B cell (primary cell): ENCODE measurements around the gene ANKHD1. TPM values are rescaled to one million over a fixed set of nuclear protein-coding genes. Genes with fewer than 3 reads are reported as not detected.
"Not testable (repeated sequence)": the region's sequence is repeated elsewhere in the genome, so short reads cannot be mapped to it uniquely, and the experiment has no call there.

ENCODE experiments used
- ATAC-seq: fragments of 200-7000 bp; cut with Tn5 transposase; one replicate; pipeline ENCODE4 v1.10.0; 2021; ENCODE audit warnings: low read depth, mild to moderate bottlenecking, moderate number of reproducible peaks, moderate library complexity
- CTCF ChIA-PET: fragments of 350-600 bp; sonication (Branson Sonifier 250); formaldehyde crosslinking; loops from one replicate; lab custom pipeline; 2021; ENCODE audit warnings: antibody characterized with exemption, inconsistent platforms; lab: Charles Lee
- POLR2A ChIA-PET: fragments of 350-600 bp; sonication (Branson Sonifier 250); formaldehyde crosslinking; loops from one replicate; lab custom pipeline; 2021; ENCODE audit warnings: antibody characterized with exemption; lab: Charles Lee
- DNase-seq: peaks from one replicate; pipeline ENCODE4 v3.0.0; 2013
- H2AFZ ChIP-seq: 2 replicates; pipeline ENCODE4 v1.6.1; 2012; ENCODE audit warnings: mild to moderate bottlenecking, low read depth, low read length; ENCODE audit not compliant: insufficient read depth, poor library complexity, severe bottlenecking
- H3K27ac ChIP-seq, 2 donors: 1 replicate in 1 of 2; 2 replicates in 1 of 2; pipeline ENCODE4 v1.5.1; 2012 to 2013; ENCODE audit warnings: low read length in 2 of 2, mild to moderate bottlenecking in 2 of 2, moderate library complexity in 1 of 2
- H3K27me3 ChIP-seq, 4 experiments: fragments of 200-600 bp in 1 of 4; sonication (generic) in 1 of 4; replicated peaks in 1 of 4; 1 replicate in 2 of 4; 2 replicates in 2 of 4; pipeline versions ENCODE4 v1.6.1 to v1.7.0; 2013 to 2016; ENCODE audit warnings: low read length in 3 of 4, mild to moderate bottlenecking in 2 of 4, mixed read lengths in 1 of 4, moderate library complexity in 1 of 4; ENCODE audit not compliant: insufficient read depth in 4 of 4, control insufficient read depth in 3 of 4; ENCODE audit errors: control extremely low read depth in 1 of 4
- H3K36me3 ChIP-seq, 2 experiments: replicated peaks in 1 of 2; 1 replicate in 1 of 2; 2 replicates in 1 of 2; pipeline versions ENCODE4 v1.6.1 to v1.7.1; 2013; ENCODE audit warnings: low read length in 1 of 2; ENCODE audit not compliant: insufficient read depth in 2 of 2, control insufficient read depth in 1 of 2; ENCODE audit errors: control extremely low read depth in 1 of 2, extremely low read depth in 1 of 2
- H3K4me1 ChIP-seq, 2 donors: fragments of 200-600 bp in 1 of 2; sonication (generic) in 1 of 2; 1 replicate in 1 of 2; 2 replicates in 1 of 2; pipeline versions ENCODE4 v1.5.1 to v1.6.1; 2013 to 2017; ENCODE audit warnings: low read length in 2 of 2; ENCODE audit not compliant: control insufficient read depth in 2 of 2, insufficient read depth in 2 of 2
- H3K4me2 ChIP-seq: replicated peaks from 2 replicates; pipeline ENCODE3; 2012; ENCODE audit warnings: mild to moderate bottlenecking, low read depth, low read length; ENCODE audit not compliant: poor library complexity, severe bottlenecking
- H3K4me3 ChIP-seq, 5 experiments: fragments of 200-600 bp in 1 of 5; sonication (generic) in 1 of 5; 1 replicate in 3 of 5; 2 replicates in 2 of 5; pipeline versions ENCODE4 v1.5.1 to v1.7.0; 2011 to 2016; ENCODE audit warnings: low read length in 4 of 5, mild to moderate bottlenecking in 4 of 5, low read depth in 2 of 5, control low read depth in 1 of 5, moderate library complexity in 1 of 5; ENCODE audit not compliant: insufficient read depth in 1 of 5; ENCODE audit errors: control extremely low read depth in 1 of 5, extremely low read depth in 1 of 5
- H3K79me2 ChIP-seq: fragments of 200-600 bp; sonication (generic); one replicate; pipeline ENCODE4 v1.6.0; 2016; ENCODE audit warnings: low read length; ENCODE audit not compliant: control insufficient read depth, insufficient read depth
- H3K9ac ChIP-seq: fragments of 200-600 bp; sonication (generic); 2 replicates; pipeline ENCODE4 v1.6.1; 2017; ENCODE audit warnings: mild to moderate bottlenecking, low read length, moderate library complexity
- H3K9me3 ChIP-seq, 3 donors: one replicate each; pipeline versions ENCODE4 v1.6.1 to v1.7.1; 2013; ENCODE audit warnings: low read length in 2 of 3; ENCODE audit not compliant: control insufficient read depth in 2 of 3, insufficient read depth in 1 of 3; ENCODE audit errors: control extremely low read depth in 1 of 3
- H4K20me1 ChIP-seq: 2 replicates; pipeline ENCODE4 v1.6.0; 2012; ENCODE audit warnings: mild to moderate bottlenecking, low read length; ENCODE audit not compliant: insufficient read depth, control insufficient read depth, poor library complexity, severe bottlenecking
- H3K27ac Mint-ChIP-seq: one replicate; pipeline ENCODE4 v1.8.0; 2021; ENCODE audit warnings: mixed read lengths
- H3K27me3 Mint-ChIP-seq: one replicate; pipeline ENCODE4 v1.8.0; 2021; ENCODE audit warnings: mixed read lengths
- H3K4me1 Mint-ChIP-seq: one replicate; pipeline ENCODE4 v1.8.0; 2021; ENCODE audit warnings: mixed read lengths
- H3K4me3 Mint-ChIP-seq: one replicate; pipeline ENCODE4 v1.8.0; 2021; ENCODE audit warnings: mixed read lengths
- H3K9me3 Mint-ChIP-seq: one replicate; pipeline ENCODE4 v1.8.0; 2022; ENCODE audit warnings: mixed read lengths; ENCODE audit not compliant: insufficient read depth
- EZH2 ChIP-seq: IDR thresholded peaks from 2 replicates; pipeline ENCODE4 v1.6.1; 2012; ENCODE audit warnings: borderline replicate concordance, low read depth, mild to moderate bottlenecking, moderate library complexity, low read length; ENCODE audit not compliant: insufficient read depth, poor library complexity, severe bottlenecking
- WGBS: methylation state at CpG from one replicate; pipeline ENCODE4 v1.1.5; 2013; ENCODE audit warnings: missing lambda C conversion rate; ENCODE audit not compliant: insufficient coverage; 5-methylcytosine and 5-hydroxymethylcytosine counted together
- intact Hi-C: fragments of 100-400 bp; cut with micrococcal nuclease; formaldehyde crosslinking; loops from one replicate; pipeline ENCODE4 v1.10.0; 2022
- polyA plus RNA-seq: library from polyadenylated mRNA; depleted of rRNA; stranded (reverse); fragments of >200 nt; gene quantifications from 2 replicates; pipeline ENCODE4 v1.2.3, GENCODE V29; 2012
- total RNA-seq, 2 donors: library from RNA; stranded (reverse); fragments of 120-200 nt in 1 of 2; gene quantifications; 1 replicate in 1 of 2; 2 replicates in 1 of 2; pipeline versions ENCODE4 v1.2.3 to v1.2.4, GENCODE V29; 2013 to 2022
- TF ChIP-seq, protein P1 (sequence below): fragments of 200-600 bp; IDR thresholded peaks from one replicate; pipeline ENCODE4 v1.8.0; 2022; ENCODE audit warnings: antibody characterized with exemption, mild to moderate bottlenecking

The ANKHD1 gene
- total and polyA plus RNA-seq, 2 donors (not counting 1 experiment from before 2014, with no cell fraction given), result 96.3 to 246 TPM

DNA sequence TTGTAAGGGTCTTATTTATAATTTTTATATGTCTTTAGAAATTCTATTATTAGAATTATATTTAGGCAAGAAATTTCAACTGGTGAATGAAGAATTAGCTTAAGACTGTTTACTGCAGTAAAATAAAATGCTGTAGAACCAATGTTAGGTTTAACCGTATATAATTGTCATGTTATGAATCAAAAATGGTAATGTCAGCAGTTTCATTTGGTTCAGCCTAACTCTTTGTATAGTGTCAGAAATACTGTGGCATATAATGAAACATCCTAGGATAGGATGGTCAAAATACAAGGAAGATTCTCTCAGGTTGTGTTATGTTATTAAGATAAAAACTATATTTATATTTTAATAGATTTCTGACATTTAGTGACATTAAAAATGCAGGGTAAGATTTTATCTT, 81.4 kb downstream of the ANKHD1 start:
- WGBS, result no CpG with 5 or more reads among the region's 1 CpG
- DNase-seq (no peak), ATAC-seq (no peak)
- Histone ChIP-seq H3K27me3 (no peaks in the 10 kb centered on the region), H3K4me3 (no peak overlapping the region), H3K27ac (no peak overlapping the region), H3K9me3 (no peaks in the 10 kb centered on the region), H3K9ac (no peak overlapping the region), H3K4me1 (no peaks in the 10 kb centered on the region), H3K36me3 (peaks cover 0 to 42% of the 10 kb centered on the region in 2 experiments), H2AFZ (no peak overlapping the region), H4K20me1 (no peaks in the 10 kb centered on the region), H3K4me2 (no peak overlapping the region), H3K79me2 (no peaks in the 10 kb centered on the region)
- no peak overlapping the region for H3K27ac Mint-ChIP-seq
- H3K9me3 Mint-ChIP-seq, result no peaks in the 10 kb centered on the region
- intact Hi-C loops, result no loop called here
- ChIA-PET POLR2A (no interaction called here), CTCF (interaction anchor here (0.7 kb wide), 1 partner anchor 285 kb away, joined by 4 read pairs; no protein-coding TSS in a partner anchor)
- TF ChIP-seq, protein P1, sequence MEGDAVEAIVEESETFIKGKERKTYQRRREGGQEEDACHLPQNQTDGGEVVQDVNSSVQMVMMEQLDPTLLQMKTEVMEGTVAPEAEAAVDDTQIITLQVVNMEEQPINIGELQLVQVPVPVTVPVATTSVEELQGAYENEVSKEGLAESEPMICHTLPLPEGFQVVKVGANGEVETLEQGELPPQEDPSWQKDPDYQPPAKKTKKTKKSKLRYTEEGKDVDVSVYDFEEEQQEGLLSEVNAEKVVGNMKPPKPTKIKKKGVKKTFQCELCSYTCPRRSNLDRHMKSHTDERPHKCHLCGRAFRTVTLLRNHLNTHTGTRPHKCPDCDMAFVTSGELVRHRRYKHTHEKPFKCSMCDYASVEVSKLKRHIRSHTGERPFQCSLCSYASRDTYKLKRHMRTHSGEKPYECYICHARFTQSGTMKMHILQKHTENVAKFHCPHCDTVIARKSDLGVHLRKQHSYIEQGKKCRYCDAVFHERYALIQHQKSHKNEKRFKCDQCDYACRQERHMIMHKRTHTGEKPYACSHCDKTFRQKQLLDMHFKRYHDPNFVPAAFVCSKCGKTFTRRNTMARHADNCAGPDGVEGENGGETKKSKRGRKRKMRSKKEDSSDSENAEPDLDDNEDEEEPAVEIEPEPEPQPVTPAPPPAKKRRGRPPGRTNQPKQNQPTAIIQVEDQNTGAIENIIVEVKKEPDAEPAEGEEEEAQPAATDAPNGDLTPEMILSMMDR, result no peak
- TF ChIP-seq EZH2, result no peak
- H3K27me3 Mint-ChIP-seq, result no peaks in the 10 kb centered on the region
- no peak overlapping the region for H3K4me3 Mint-ChIP-seq
- no peaks in the 10 kb centered on the region for H3K4me1 Mint-ChIP-seq

DNA sequence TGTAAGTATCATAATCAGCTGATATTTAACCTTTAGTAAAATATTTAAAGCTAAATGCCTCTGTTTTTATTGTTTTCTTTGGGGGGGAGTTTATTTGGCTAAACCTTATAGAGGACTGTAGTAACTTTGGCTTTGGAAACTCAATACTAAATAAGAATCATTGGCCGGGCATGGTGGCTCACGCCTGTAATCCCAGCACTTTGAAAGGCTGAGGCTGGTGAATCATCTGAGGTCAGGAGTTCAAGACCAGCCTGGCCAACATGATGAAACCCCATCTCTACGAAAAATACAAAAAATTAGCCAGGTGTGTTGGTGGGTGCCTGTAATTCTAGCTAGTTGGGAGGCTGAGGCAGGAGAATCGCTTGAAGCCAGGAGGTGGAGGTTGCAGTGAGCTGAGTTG, 86.5 kb downstream of the ANKHD1 start:
- ATAC-seq, H3K4me1 Mint-ChIP-seq, CTCF ChIA-PET, H3K9me3 ChIP-seq, H3K27me3 ChIP-seq, H3K27me3 Mint-ChIP-seq, H3K27ac Mint-ChIP-seq, H3K79me2 ChIP-seq, H3K4me1 ChIP-seq, H3K27ac ChIP-seq, H2AFZ ChIP-seq, intact Hi-C loops, H3K4me3 Mint-ChIP-seq, H3K4me2 ChIP-seq, H3K4me3 ChIP-seq, H3K9ac ChIP-seq, H4K20me1 ChIP-seq, H3K9me3 Mint-ChIP-seq, DNase-seq: not testable (repeated sequence)
- 100% methylated on average over 3 of the region's 4 CpGs for WGBS
- peaks cover 0 to 53% of the 10 kb centered on the region in 2 experiments for H3K36me3 ChIP-seq
- POLR2A ChIA-PET, result interaction anchor here (0.5 kb wide), 1 partner anchor 450 kb away, joined by 4 read pairs; no protein-coding TSS in a partner anchor
